A549 (cell line): ENCODE measurements around the gene IPO4. TPM values are rescaled to one million over a fixed set of nuclear protein-coding genes. Genes with fewer than 3 reads are reported as not detected.

Experiments used
- ATAC-seq, 2 experiments: fragments of 200-7000 bp in 1 of 2; fragments of >200 bp in 1 of 2; cut with Nextera tagmentation in 1 of 2; cut with Tn5 transposase in 1 of 2; 3 replicates each; pipeline versions ENCODE4 v1.8.0 to v1.9.1; 2018 to 2020; ENCODE audit warnings: mild to moderate bottlenecking in 1 of 2, moderate library complexity in 1 of 2
- CTCF ChIA-PET: fragments of 300-600 bp; sonication (Branson Sonifier 250); formaldehyde crosslinking; extraction: SDS; loops from one replicate; lab custom pipeline; 2021; ENCODE audit warnings: antibody characterized with exemption, inconsistent platforms; lab: Yijun Ruan, JAX
- POLR2A ChIA-PET: fragments of 350-600 bp; formaldehyde crosslinking; extraction: SDS; loops from one replicate; lab custom pipeline; 2021; ENCODE audit warnings: antibody characterized with exemption, inconsistent platforms; lab: Yijun Ruan, JAX
- DNase-seq, 2 experiments: peaks; one replicate each; pipeline versions ENCODE4 v3.0.0 to v3.0.0-alpha.2; 2011 to 2016; ENCODE audit warnings: low read depth in 1 of 2, low spot score in 1 of 2
- FAIRE-seq: peaks from 2 replicates; lab custom pipeline; 2011; peaks lifted over from hg19 to GRCh38; lab: Jason Lieb, UNC
- H3K27ac ChIP-seq, 2 experiments: fragments of >200 bp; sonication (Bioruptor Twin); formaldehyde crosslinking; 3 replicates each; pipeline ENCODE4 v1.5.1; 2016 to 2017
- H3K4me1 ChIP-seq: fragments of >200 bp; sonication (Bioruptor Twin); formaldehyde crosslinking; 3 replicates; pipeline ENCODE4 v1.6.1; 2016
- H3K4me2 ChIP-seq: fragments of >200 bp; sonication (Bioruptor Twin); formaldehyde crosslinking; 3 replicates; pipeline ENCODE4 v1.6.1; 2016
- H3K4me3 ChIP-seq: fragments of >200 bp; sonication (Bioruptor Twin); formaldehyde crosslinking; 3 replicates; pipeline ENCODE4 v1.5.1; 2016
- H3K9me3 ChIP-seq: fragments of >200 bp; sonication (Bioruptor Twin); formaldehyde crosslinking; 3 replicates; pipeline ENCODE4 v1.6.1; 2016
- ATOH8 ChIP-seq: fragments of 250-450 bp; sonication (Bioruptor Pico); IDR thresholded peaks from 2 replicates; pipeline ENCODE4 v1.5.0; 2020; ENCODE audit warnings: low read depth, mild to moderate bottlenecking, moderate library complexity
- BHLHE40 ChIP-seq: IDR thresholded peaks from 2 replicates; pipeline ENCODE4 v1.6.1; 2012; ENCODE audit warnings: low read depth, low read length, inconsistent platforms
- CBX8 ChIP-seq: fragments of 200-600 bp; sonication (generic); IDR thresholded peaks from 2 replicates; pipeline ENCODE4 v1.6.1; 2016
- CEBPB ChIP-seq, 2 experiments: fragments of >200 bp in 1 of 2; sonication (Bioruptor Twin) in 1 of 2; formaldehyde crosslinking in 1 of 2; IDR thresholded peaks; 2 replicates each; pipeline ENCODE4 v1.6.1; 2012 to 2016
- CHD2 ChIP-seq: fragments of 150-350 bp; IDR thresholded peaks from 2 replicates; pipeline ENCODE4 v1.6.1; 2014; ENCODE audit warnings: low read length; ENCODE audit not compliant: partially characterized antibody
- CHD4 ChIP-seq: fragments of 200-600 bp; sonication (generic); IDR thresholded peaks from 2 replicates; pipeline ENCODE4 v1.6.1; 2016; ENCODE audit warnings: antibody characterized with exemption, mild to moderate bottlenecking, borderline replicate concordance
- EHF ChIP-seq: fragments of 250-450 bp; sonication (Bioruptor Pico); IDR thresholded peaks from 2 replicates; pipeline ENCODE4 v1.5.0; 2020; ENCODE audit warnings: mild to moderate bottlenecking
- FOSB ChIP-seq: fragments of 250-450 bp; sonication (Bioruptor Pico); IDR thresholded peaks from 2 replicates; pipeline ENCODE4 v1.5.0; 2020; ENCODE audit warnings: mild to moderate bottlenecking, moderate library complexity
- FOXS1 ChIP-seq: fragments of 250-450 bp; sonication (Bioruptor Pico); IDR thresholded peaks from 2 replicates; pipeline ENCODE4 v1.5.0; 2020; ENCODE audit warnings: mild to moderate bottlenecking, moderate library complexity
- GATA3 ChIP-seq: IDR thresholded peaks from 2 replicates; pipeline ENCODE4 v1.6.1; 2012; ENCODE audit warnings: borderline replicate concordance
- HDAC2 ChIP-seq: fragments of 200-600 bp; sonication (generic); IDR thresholded peaks from 2 replicates; pipeline ENCODE4 v1.6.1; 2016
- HOXB13 ChIP-seq: fragments of 250-450 bp; sonication (Bioruptor Pico); IDR thresholded peaks from 2 replicates; pipeline ENCODE4 v1.5.0; 2020; ENCODE audit warnings: low read depth, mild to moderate bottlenecking, moderate library complexity
- HOXB5 ChIP-seq: fragments of 250-450 bp; sonication (Bioruptor Pico); IDR thresholded peaks from 2 replicates; pipeline ENCODE4 v1.5.0; 2020; ENCODE audit warnings: mild to moderate bottlenecking, moderate library complexity
- JUN ChIP-seq, 2 experiments: fragments of >200 bp; sonication (Bioruptor Twin); formaldehyde crosslinking; IDR thresholded peaks; 2 replicates in 1 of 2; 3 replicates in 1 of 2; pipeline ENCODE4 v1.6.1; 2016 to 2017
- KDM1A ChIP-seq: fragments of 200-600 bp; sonication (generic); IDR thresholded peaks from 2 replicates; pipeline ENCODE4 v1.6.1; 2016; ENCODE audit warnings: low read depth, mild to moderate bottlenecking
- KDM5A ChIP-seq: fragments of 200-600 bp; sonication (generic); IDR thresholded peaks from 2 replicates; pipeline ENCODE4 v1.6.1; 2016; ENCODE audit warnings: antibody characterized with exemption, mild to moderate bottlenecking
- MAFK ChIP-seq: fragments of 450-650 bp; IDR thresholded peaks from 2 replicates; pipeline ENCODE4 v1.6.1; 2014; ENCODE audit not compliant: partially characterized antibody
- MAZ ChIP-seq: fragments of 150-350 bp; IDR thresholded peaks from 2 replicates; pipeline ENCODE4 v1.6.1; 2014; ENCODE audit warnings: antibody characterized with exemption, low read depth, low read length, borderline replicate concordance
- MYC ChIP-seq: IDR thresholded peaks from 2 replicates; pipeline ENCODE4 v1.6.1; 2012; ENCODE audit warnings: mild to moderate bottlenecking, inconsistent platforms, low read length, improper control_type of control experiment, borderline replicate concordance
- NFE2L2 ChIP-seq: fragments of 150-350 bp; conservative IDR thresholded peaks from 2 replicates; pipeline ENCODE4 v1.6.1; 2014; ENCODE audit warnings: low read length
- NR3C1 ChIP-seq: fragments of >200 bp; sonication (Bioruptor Twin); formaldehyde crosslinking; IDR thresholded peaks from 3 replicates; pipeline ENCODE4 v1.6.1; 2017
- PHF8 ChIP-seq: fragments of 200-600 bp; sonication (generic); IDR thresholded peaks from 2 replicates; pipeline ENCODE4 v1.6.1; 2016; ENCODE audit warnings: low read depth, mild to moderate bottlenecking, antibody characterized with exemption, moderate library complexity, borderline replicate concordance
- RCOR1 ChIP-seq: fragments of 150-350 bp; IDR thresholded peaks from 2 replicates; pipeline ENCODE4 v1.6.1; 2014; ENCODE audit warnings: antibody characterized with exemption, low read length, low read depth
- SREBF2 ChIP-seq: fragments of 450-650 bp; IDR thresholded peaks from 2 replicates; pipeline ENCODE4 v1.6.1; 2014; ENCODE audit warnings: mild to moderate bottlenecking, moderate library complexity
- TFCP2L1 ChIP-seq: fragments of 250-450 bp; sonication (Bioruptor Pico); IDR thresholded peaks from 2 replicates; pipeline ENCODE4 v1.5.0; 2021; ENCODE audit warnings: mild to moderate bottlenecking
- TP53 ChIP-seq: fragments of 250-450 bp; sonication (Bioruptor Pico); IDR thresholded peaks from 2 replicates; pipeline ENCODE4 v1.5.0; 2021; ENCODE audit warnings: mild to moderate bottlenecking, moderate library complexity
- ZC3H11A ChIP-seq: fragments of 450-650 bp; IDR thresholded peaks from 2 replicates; pipeline ENCODE4 v1.6.1; 2014; ENCODE audit warnings: antibody characterized with exemption, mild to moderate bottlenecking
- ZFP36 ChIP-seq: fragments of 450-650 bp; IDR thresholded peaks from 2 replicates; pipeline ENCODE4 v1.6.1; 2014; ENCODE audit warnings: borderline replicate concordance; ENCODE audit not compliant: partially characterized antibody
- WGBS: methylation state at CpG from one replicate; pipeline ENCODE4 v1.1.6; 2017; ENCODE audit errors: missing lambda C conversion rate; 5-methylcytosine and 5-hydroxymethylcytosine counted together
- polyA minus RNA-seq: library from RNA; depleted of rRNA, polyadenylated mRNA; stranded (reverse); fragments of >200 nt; gene quantifications from 2 replicates; pipeline ENCODE4 v1.2.3, GENCODE V29; 2011; rRNA and poly(A)+ RNA removed
- polyA plus RNA-seq, 4 experiments: library from polyadenylated mRNA; depleted of rRNA in 3 of 4; stranded (reverse); fragments of >200 nt; fragmentation: RNase III in 1 of 4; extraction: RNeasy Plus Mini Kit Qiagen cat#74134 plus additional on column Dnase treatment in 1 of 4; gene quantifications; 2 replicates in 3 of 4; 3 replicates in 1 of 4; pipeline ENCODE4 v1.2.3, GENCODE V29; 2011 to 2017
- TF ChIP-seq, protein P1 (sequence below): fragments of 250-450 bp; sonication (Bioruptor Pico); IDR thresholded peaks from 2 replicates; pipeline ENCODE4 v1.5.0; 2021; ENCODE audit warnings: mild to moderate bottlenecking, moderate library complexity, borderline replicate concordance
- TF ChIP-seq, protein P2 (sequence below): IDR thresholded peaks from 2 replicates; pipeline ENCODE4 v1.6.1; 2012
- TF ChIP-seq, protein P3 (sequence below): fragments of >200 bp; sonication (Bioruptor Twin); formaldehyde crosslinking; IDR thresholded peaks from 3 replicates; pipeline ENCODE4 v1.5.1; 2016

Gene IPO4, protein sequence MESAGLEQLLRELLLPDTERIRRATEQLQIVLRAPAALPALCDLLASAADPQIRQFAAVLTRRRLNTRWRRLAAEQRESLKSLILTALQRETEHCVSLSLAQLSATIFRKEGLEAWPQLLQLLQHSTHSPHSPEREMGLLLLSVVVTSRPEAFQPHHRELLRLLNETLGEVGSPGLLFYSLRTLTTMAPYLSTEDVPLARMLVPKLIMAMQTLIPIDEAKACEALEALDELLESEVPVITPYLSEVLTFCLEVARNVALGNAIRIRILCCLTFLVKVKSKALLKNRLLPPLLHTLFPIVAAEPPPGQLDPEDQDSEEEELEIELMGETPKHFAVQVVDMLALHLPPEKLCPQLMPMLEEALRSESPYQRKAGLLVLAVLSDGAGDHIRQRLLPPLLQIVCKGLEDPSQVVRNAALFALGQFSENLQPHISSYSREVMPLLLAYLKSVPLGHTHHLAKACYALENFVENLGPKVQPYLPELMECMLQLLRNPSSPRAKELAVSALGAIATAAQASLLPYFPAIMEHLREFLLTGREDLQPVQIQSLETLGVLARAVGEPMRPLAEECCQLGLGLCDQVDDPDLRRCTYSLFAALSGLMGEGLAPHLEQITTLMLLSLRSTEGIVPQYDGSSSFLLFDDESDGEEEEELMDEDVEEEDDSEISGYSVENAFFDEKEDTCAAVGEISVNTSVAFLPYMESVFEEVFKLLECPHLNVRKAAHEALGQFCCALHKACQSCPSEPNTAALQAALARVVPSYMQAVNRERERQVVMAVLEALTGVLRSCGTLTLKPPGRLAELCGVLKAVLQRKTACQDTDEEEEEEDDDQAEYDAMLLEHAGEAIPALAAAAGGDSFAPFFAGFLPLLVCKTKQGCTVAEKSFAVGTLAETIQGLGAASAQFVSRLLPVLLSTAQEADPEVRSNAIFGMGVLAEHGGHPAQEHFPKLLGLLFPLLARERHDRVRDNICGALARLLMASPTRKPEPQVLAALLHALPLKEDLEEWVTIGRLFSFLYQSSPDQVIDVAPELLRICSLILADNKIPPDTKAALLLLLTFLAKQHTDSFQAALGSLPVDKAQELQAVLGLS
- 37.1 and 45.3 TPM in 2 replicates for polyA plus RNA-seq (2011; rRNA removed)
- polyA plus RNA-seq (2012; cell fraction: cytosol; rRNA removed) = 101 TPM in 2 replicates
- 234 and 295 TPM in 2 replicates for polyA plus RNA-seq (2012; cell fraction: nucleus; rRNA removed)
- 86.1 to 95.8 TPM (median 91.7 TPM) in 3 replicates for polyA plus RNA-seq (2017; fragmentation: RNase III; extraction: RNeasy Plus Mini Kit Qiagen cat#74134 plus additional on column Dnase treatment)
- polyA minus RNA-seq = 80.7 and 109 TPM in 2 replicates

DNA sequence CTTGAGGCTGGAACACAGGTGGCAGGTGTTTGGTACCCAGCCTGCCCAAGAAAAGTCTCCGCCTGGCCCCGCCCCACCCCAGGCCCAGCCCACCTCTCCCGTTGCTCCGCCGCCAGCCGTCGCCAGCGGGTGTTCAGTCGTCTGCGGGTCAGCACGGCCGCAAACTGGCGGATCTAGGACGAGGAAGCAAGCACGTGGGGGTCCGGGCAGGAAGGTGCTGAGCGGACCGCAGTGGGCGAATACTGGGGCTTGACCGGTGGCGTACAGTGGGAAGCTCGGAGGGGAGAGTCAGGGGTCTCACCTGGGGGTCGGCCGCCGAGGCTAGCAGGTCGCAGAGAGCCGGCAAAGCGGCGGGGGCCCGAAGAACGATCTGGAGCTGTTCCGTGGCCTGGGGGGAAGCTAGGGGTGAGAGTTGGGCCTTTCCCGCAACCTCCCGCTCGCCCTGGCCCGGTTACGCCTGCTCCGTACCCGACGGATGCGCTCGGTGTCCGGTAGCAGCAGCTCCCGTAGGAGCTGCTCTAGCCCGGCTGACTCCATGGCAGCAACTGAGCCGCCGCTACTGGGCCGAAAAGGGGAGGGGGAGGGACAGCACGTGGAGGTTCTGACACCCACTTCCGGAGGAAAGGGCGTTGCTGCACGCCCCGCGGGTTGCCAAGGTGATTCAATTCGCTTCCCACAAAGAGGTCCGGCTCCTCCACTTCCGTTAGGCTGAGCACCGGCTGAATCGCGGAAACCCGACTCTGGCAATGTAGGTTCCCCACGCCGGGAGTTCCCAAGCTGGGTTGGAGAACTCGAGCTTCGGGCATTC lies at the start of gene IPO4:
Gene IPO4, minus strand, starts transcription at position 566 of the 808 bp plus-strand sequence. Its CDS starts 29 bp downstream, at position 537.
- peak within 1 kb of the TSS; percentile 96 to 98 for H3K27ac ChIP-seq
- ATAC-seq = peak; percentile 88 to 94
- whole genome bisulfite sequencing = 2% methylated on average over 30 of the region's 65 CpGs
- H3K4me1 ChIP-seq = peaks cover 16% of the 10 kb centered on the region
- no peaks in the 10 kb centered on the region for H3K9me3 ChIP-seq
- POLR2A ChIA-PET = interaction anchor here (1.1 to 1.6 kb wide), 6 partner anchors 9 to 54 kb away, joined by 4 to 16 read pairs (median 6); partner anchors contain the start of genes CHMP4A, MDP1 and TINF2
- peak; percentile 98 to 99 for DNase-seq
- H3K4me3 ChIP-seq = peak within 1 kb of the TSS; percentile 97
- FAIRE-seq = no peak
- H3K4me2 ChIP-seq = peak within 1 kb of the TSS; percentile 88
- CTCF ChIA-PET = interaction anchor here (0.7 to 1.8 kb wide), 8 partner anchors 20 to 130 kb away, joined by 3 to 5 read pairs (median 3); partner anchors contain the start of genes EMC9, MDP1 and TINF2
- TF ChIP-seq ZFP36 (no peak), FOXS1 (CRISPR knock-in tag) (no peak), CEBPB (IDR thresholded peaks at IDR 0.05) (peak in 1 of 2 experiments; percentile 27; a peak in 2 of 4 replicates), CBX8 (no peak), MAFK (no peak), FOSB (CRISPR knock-in tag) (no peak), MAZ (peak; percentile 86; the same call in 1 of the 2 replicates), KDM5A (no peak), MYC (peak; percentile 98), NFE2L2 (no peak), RCOR1 (no peak), CHD2 (no peak), TFCP2L1 (CRISPR knock-in tag) (peak; percentile 81), SREBF2 (no peak), HDAC2 (no peak), HOXB5 (no peak), HOXB13 (CRISPR knock-in tag) (no peak), ZC3H11A (peak; percentile 59; the same call in 1 of the 2 replicates), JUN (IDR thresholded peaks at IDR 0.05) (peak; percentile 73 to 96; a peak in 4 of 5 replicates), TP53 (CRISPR knock-in tag) (no peak), ATOH8 (CRISPR knock-in tag) (no peak), BHLHE40 (peak; percentile 81), EHF (no peak), PHF8 (peak; percentile 79; the same call in 1 of the 2 replicates), GATA3 (peak; percentile 9; the same call in 1 of the 2 replicates), NR3C1 (no peak), KDM1A (no peak), CHD4 (no peak)
- TF ChIP-seq, protein P1, sequence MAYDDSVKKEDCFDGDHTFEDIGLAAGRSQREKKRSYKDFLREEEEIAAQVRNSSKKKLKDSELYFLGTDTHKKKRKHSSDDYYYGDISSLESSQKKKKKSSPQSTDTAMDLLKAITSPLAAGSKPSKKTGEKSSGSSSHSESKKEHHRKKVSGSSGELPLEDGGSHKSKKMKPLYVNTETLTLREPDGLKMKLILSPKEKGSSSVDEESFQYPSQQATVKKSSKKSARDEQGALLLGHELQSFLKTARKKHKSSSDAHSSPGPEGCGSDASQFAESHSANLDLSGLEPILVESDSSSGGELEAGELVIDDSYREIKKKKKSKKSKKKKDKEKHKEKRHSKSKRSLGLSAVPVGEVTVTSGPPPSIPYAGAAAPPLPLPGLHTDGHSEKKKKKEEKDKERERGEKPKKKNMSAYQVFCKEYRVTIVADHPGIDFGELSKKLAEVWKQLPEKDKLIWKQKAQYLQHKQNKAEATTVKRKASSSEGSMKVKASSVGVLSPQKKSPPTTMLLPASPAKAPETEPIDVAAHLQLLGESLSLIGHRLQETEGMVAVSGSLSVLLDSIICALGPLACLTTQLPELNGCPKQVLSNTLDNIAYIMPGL (CRISPR knock-in tag) = no peak
- TF ChIP-seq, protein P2, sequence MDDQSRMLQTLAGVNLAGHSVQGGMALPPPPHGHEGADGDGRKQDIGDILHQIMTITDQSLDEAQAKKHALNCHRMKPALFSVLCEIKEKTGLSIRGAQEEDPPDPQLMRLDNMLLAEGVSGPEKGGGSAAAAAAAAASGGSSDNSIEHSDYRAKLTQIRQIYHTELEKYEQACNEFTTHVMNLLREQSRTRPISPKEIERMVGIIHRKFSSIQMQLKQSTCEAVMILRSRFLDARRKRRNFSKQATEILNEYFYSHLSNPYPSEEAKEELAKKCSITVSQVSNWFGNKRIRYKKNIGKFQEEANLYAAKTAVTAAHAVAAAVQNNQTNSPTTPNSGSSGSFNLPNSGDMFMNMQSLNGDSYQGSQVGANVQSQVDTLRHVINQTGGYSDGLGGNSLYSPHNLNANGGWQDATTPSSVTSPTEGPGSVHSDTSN = peak; percentile 54; the same call in 1 of the 2 replicates
- TF ChIP-seq, protein P3, sequence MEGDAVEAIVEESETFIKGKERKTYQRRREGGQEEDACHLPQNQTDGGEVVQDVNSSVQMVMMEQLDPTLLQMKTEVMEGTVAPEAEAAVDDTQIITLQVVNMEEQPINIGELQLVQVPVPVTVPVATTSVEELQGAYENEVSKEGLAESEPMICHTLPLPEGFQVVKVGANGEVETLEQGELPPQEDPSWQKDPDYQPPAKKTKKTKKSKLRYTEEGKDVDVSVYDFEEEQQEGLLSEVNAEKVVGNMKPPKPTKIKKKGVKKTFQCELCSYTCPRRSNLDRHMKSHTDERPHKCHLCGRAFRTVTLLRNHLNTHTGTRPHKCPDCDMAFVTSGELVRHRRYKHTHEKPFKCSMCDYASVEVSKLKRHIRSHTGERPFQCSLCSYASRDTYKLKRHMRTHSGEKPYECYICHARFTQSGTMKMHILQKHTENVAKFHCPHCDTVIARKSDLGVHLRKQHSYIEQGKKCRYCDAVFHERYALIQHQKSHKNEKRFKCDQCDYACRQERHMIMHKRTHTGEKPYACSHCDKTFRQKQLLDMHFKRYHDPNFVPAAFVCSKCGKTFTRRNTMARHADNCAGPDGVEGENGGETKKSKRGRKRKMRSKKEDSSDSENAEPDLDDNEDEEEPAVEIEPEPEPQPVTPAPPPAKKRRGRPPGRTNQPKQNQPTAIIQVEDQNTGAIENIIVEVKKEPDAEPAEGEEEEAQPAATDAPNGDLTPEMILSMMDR = no peak
